ENCODE data around the gene ASL. TPM values are rescaled to one million over a fixed set of nuclear protein-coding genes. Genes with fewer than 3 reads are reported as not detected.
"Not testable (repeated sequence)": the region's sequence is repeated elsewhere in the genome, so short reads cannot be mapped to it uniquely, and the experiment has no call there.

The ASL gene
- polyA plus RNA-seq, 1 experiment = 20.2 TPM

GRCh38 chr7:66092654-66093053 lies 17.0 kb downstream of the ASL start:
- no peak for DNase-seq (ENCODE audit: low read depth, low spot score)
- no peaks in the 10 kb centered on the region for H3K9me3 ChIP-seq (ENCODE audit: control insufficient read depth, insufficient read depth, low read length)
- H3K27me3 ChIP-seq (ENCODE audit: control insufficient read depth, insufficient read depth, low read length) = no peaks in the 10 kb centered on the region
- no peak for TF ChIP-seq CTCF (IDR thresholded peaks at IDR 0.05; ENCODE audit: low read depth, low read length)
- CTCF ChIA-PET = interaction anchor here (0.7 kb wide), 1 partner anchor 10 kb away, joined by 3 read pairs; no protein-coding TSS in a partner anchor
- POLR2A ChIA-PET = no interaction called here
- H3K27ac ChIP-seq (ENCODE audit: low read depth, low read length) = no peak overlapping the region
- no peak overlapping the region for H3K4me3 ChIP-seq (ENCODE audit: low read depth, low read length)

GRCh38 chr7:66095010-66095409 lies 19.4 kb downstream of the ASL start:
- POLR2A ChIA-PET = no interaction called here
- Histone ChIP-seq H3K9me3 (ENCODE audit: control insufficient read depth, insufficient read depth, low read length) (no peaks in the 10 kb centered on the region), H3K27ac (ENCODE audit: low read depth, low read length) (no peak overlapping the region), H3K27me3 (ENCODE audit: control insufficient read depth, insufficient read depth, low read length) (no peaks in the 10 kb centered on the region), H3K4me3 (ENCODE audit: low read depth, low read length) (no peak overlapping the region)
- TF ChIP-seq CTCF (IDR thresholded peaks at IDR 0.05; ENCODE audit: low read depth, low read length) = no peak
- no peak for DNase-seq (ENCODE audit: low read depth, low spot score)
- CTCF ChIA-PET = no interaction called here

GRCh38 chr7:66099232-66099550 lies 23.6 kb downstream of the ASL start:
- Histone ChIP-seq H3K4me3 (ENCODE audit: low read depth, low read length) (no peak overlapping the region; the same call in 1 of the 2 replicates), H3K27ac (ENCODE audit: low read depth, low read length) (no peak overlapping the region), H3K9me3 (ENCODE audit: control insufficient read depth, insufficient read depth, low read length) (no peaks in the 10 kb centered on the region), H3K27me3 (ENCODE audit: control insufficient read depth, insufficient read depth, low read length) (no peaks in the 10 kb centered on the region)
- no peak for DNase-seq (ENCODE audit: low read depth, low spot score)
- CTCF ChIA-PET = no interaction called here
- POLR2A ChIA-PET = no interaction called here
- no peak for TF ChIP-seq CTCF (IDR thresholded peaks at IDR 0.05; ENCODE audit: low read depth, low read length)

GRCh38 chr7:66099551-66100407 lies 24.2 kb downstream of the ASL start:
- Histone ChIP-seq H3K9me3 (ENCODE audit: control insufficient read depth, insufficient read depth, low read length) (no peaks in the 10 kb centered on the region), H3K27me3 (ENCODE audit: control insufficient read depth, insufficient read depth, low read length) (no peaks in the 10 kb centered on the region), H3K27ac (ENCODE audit: low read depth, low read length) (peak overlapping the region; percentile 75), H3K4me3 (ENCODE audit: low read depth, low read length) (peak overlapping the region; percentile 59)
- CTCF ChIA-PET = no interaction called here
- DNase-seq (ENCODE audit: low read depth, low spot score) = peak; percentile 61
- POLR2A ChIA-PET = interaction anchor here (0.7 to 1.7 kb wide), 5 partner anchors 12 to 431 kb away, joined by 3 to 14 read pairs (median 5); partner anchors contain the start of genes ASL and CRCP
- no peak for TF ChIP-seq CTCF (IDR thresholded peaks at IDR 0.05; ENCODE audit: low read depth, low read length)

GRCh38 chr7:66100408-66101050 lies 24.9 kb downstream of the ASL start:
- no peak for DNase-seq (ENCODE audit: low read depth, low spot score)
- H3K27me3 ChIP-seq (ENCODE audit: control insufficient read depth, insufficient read depth, low read length) = no peaks in the 10 kb centered on the region
- peak overlapping the region; percentile 59 for H3K4me3 ChIP-seq (ENCODE audit: low read depth, low read length)
- peak overlapping the region; percentile 75 for H3K27ac ChIP-seq (ENCODE audit: low read depth, low read length)
- no peaks in the 10 kb centered on the region for H3K9me3 ChIP-seq (ENCODE audit: control insufficient read depth, insufficient read depth, low read length)
- TF ChIP-seq CTCF (IDR thresholded peaks at IDR 0.05; ENCODE audit: low read depth, low read length) = no peak
- POLR2A ChIA-PET = interaction anchor here (0.7 to 1.7 kb wide), 5 partner anchors 11 to 430 kb away, joined by 3 to 14 read pairs (median 5); partner anchors contain the start of genes ASL and CRCP
- CTCF ChIA-PET = no interaction called here

- H3K4me3 ChIP-seq (ENCODE audit: low read depth, low read length); H3K27ac ChIP-seq (ENCODE audit: low read depth, low read length); DNase-seq (ENCODE audit: low read depth, low spot score); POLR2A ChIA-PET; H3K9me3 ChIP-seq (ENCODE audit: control insufficient read depth, insufficient read depth, low read length); H3K27me3 ChIP-seq (ENCODE audit: control insufficient read depth, insufficient read depth, low read length): not testable (repeated sequence)
- CTCF ChIA-PET = interaction anchor here (0.5 kb wide), 1 partner anchor 10 kb away, joined by 3 read pairs; no protein-coding TSS in a partner anchor
Measured at GRCh38 chr7:66102168-66102567, 26.5 kb downstream of the ASL start.

- CTCF ChIA-PET; DNase-seq (ENCODE audit: low read depth, low spot score); H3K27ac ChIP-seq (ENCODE audit: low read depth, low read length); H3K27me3 ChIP-seq (ENCODE audit: control insufficient read depth, insufficient read depth, low read length); H3K9me3 ChIP-seq (ENCODE audit: control insufficient read depth, insufficient read depth, low read length); H3K4me3 ChIP-seq (ENCODE audit: low read depth, low read length): not testable (repeated sequence)
- POLR2A ChIA-PET = interaction anchor here (1.0 kb wide), 1 partner anchor 11 kb away, joined by 7 read pairs; the partner anchor contains the start of gene CRCP
Measured at GRCh38 chr7:66103994-66104393, 28.4 kb downstream of the ASL start.

Data from AG04450 (cell line).